ENCODE results near the gene CYB561A3.

The CYB561A3 gene

GRCh38 chr11:61329871-61330270 is 31.8 kb downstream of the CYB561A3 start:
- Histone ChIP-seq H3K4me1 (ENCODE audit: control insufficient read depth in 1 of 2, insufficient read depth in 2 of 2, low read length in 2 of 2) (peaks cover 28 to 31% of the 10 kb centered on the region in 2 donors), H3K36me3 (ENCODE audit: control insufficient read depth in 1 of 2, insufficient read depth in 2 of 2, low read length in 2 of 2) (peaks cover 32 to 50% of the 10 kb centered on the region in 2 donors)

GRCh38 chr11:61328351-61328750 is 33.3 kb downstream of the CYB561A3 start:
- peaks cover 15 to 19% of the 10 kb centered on the region in 2 donors for H3K4me1 ChIP-seq (ENCODE audit: control insufficient read depth in 1 of 2, insufficient read depth in 2 of 2, low read length in 2 of 2)
- H3K9ac ChIP-seq (ENCODE audit: low read depth in 1 of 2, low read length in 2 of 2) = no peak overlapping the region
- no peaks in the 10 kb centered on the region for H3K27me3 ChIP-seq (ENCODE audit: control insufficient read depth in 1 of 2, insufficient read depth in 2 of 2, low read length in 2 of 2)
- peaks cover 43 to 61% of the 10 kb centered on the region in 2 donors for H3K36me3 ChIP-seq (ENCODE audit: control insufficient read depth in 1 of 2, insufficient read depth in 2 of 2, low read length in 2 of 2)
- H3K9me3 ChIP-seq (ENCODE audit: control insufficient read depth in 1 of 2, low read length in 2 of 2) = no peaks in the 10 kb centered on the region
- H3K4me3 ChIP-seq (ENCODE audit: low read depth in 1 of 2, low read length in 2 of 2) = no peak overlapping the region
- no peak overlapping the region for H3K27ac ChIP-seq (ENCODE audit: low read depth, low read length)

More at GRCh38 chr11:61329871-61330270, 31.8 kb downstream of the CYB561A3 start:
- H3K27ac ChIP-seq (ENCODE audit: low read depth, low read length) = no peak overlapping the region
- no peak overlapping the region for H3K4me3 ChIP-seq (ENCODE audit: low read depth in 1 of 2, low read length in 2 of 2)
- H3K27me3 ChIP-seq (ENCODE audit: control insufficient read depth in 1 of 2, insufficient read depth in 2 of 2, low read length in 2 of 2) = no peaks in the 10 kb centered on the region
- H3K9me3 ChIP-seq (ENCODE audit: control insufficient read depth in 1 of 2, low read length in 2 of 2) = no peaks in the 10 kb centered on the region
- no peak overlapping the region for H3K9ac ChIP-seq (ENCODE audit: low read depth in 1 of 2, low read length in 2 of 2)

- Histone ChIP-seq H3K27me3 (ENCODE audit: control insufficient read depth in 1 of 2, insufficient read depth in 2 of 2, low read length in 2 of 2) (no peaks in the 10 kb centered on the region), H3K27ac (ENCODE audit: low read depth, low read length) (no peak overlapping the region), H3K4me3 (ENCODE audit: low read depth in 1 of 2, low read length in 2 of 2) (no peak overlapping the region), H3K4me1 (ENCODE audit: control insufficient read depth in 1 of 2, insufficient read depth in 2 of 2, low read length in 2 of 2) (peaks cover 15 to 17% of the 10 kb centered on the region in 2 donors), H3K9ac (ENCODE audit: low read depth in 1 of 2, low read length in 2 of 2) (no peak overlapping the region), H3K9me3 (ENCODE audit: control insufficient read depth in 1 of 2, low read length in 2 of 2) (no peaks in the 10 kb centered on the region), H3K36me3 (ENCODE audit: control insufficient read depth in 1 of 2, insufficient read depth in 2 of 2, low read length in 2 of 2) (peaks cover 48 to 68% of the 10 kb centered on the region in 2 donors)
Observed at GRCh38 chr11:61327669-61328071, 34.0 kb downstream of the CYB561A3 start.

- no peak overlapping the region for H3K27ac ChIP-seq (ENCODE audit: low read depth, low read length)
- H3K4me3 ChIP-seq (ENCODE audit: low read depth in 1 of 2, low read length in 2 of 2) = no peak overlapping the region
- peaks cover under 1% of the 10 kb centered on the region in 2 donors for H3K4me1 ChIP-seq (ENCODE audit: control insufficient read depth in 1 of 2, insufficient read depth in 2 of 2, low read length in 2 of 2)
- no peak overlapping the region for H3K9ac ChIP-seq (ENCODE audit: low read depth in 1 of 2, low read length in 2 of 2)
- no peaks in the 10 kb centered on the region for H3K9me3 ChIP-seq (ENCODE audit: control insufficient read depth in 1 of 2, low read length in 2 of 2)
- H3K36me3 ChIP-seq (ENCODE audit: control insufficient read depth in 1 of 2, insufficient read depth in 2 of 2, low read length in 2 of 2) = peaks cover 62 to 86% of the 10 kb centered on the region in 2 donors
- H3K27me3 ChIP-seq (ENCODE audit: control insufficient read depth in 1 of 2, insufficient read depth in 2 of 2, low read length in 2 of 2) = no peaks in the 10 kb centered on the region
Observed at GRCh38 chr11:61325649-61326414, 35.9 kb downstream of the CYB561A3 start.

- no peak overlapping the region for H3K9ac ChIP-seq (ENCODE audit: low read depth in 1 of 2, low read length in 2 of 2)
- peaks cover 62 to 88% of the 10 kb centered on the region in 2 donors for H3K36me3 ChIP-seq (ENCODE audit: control insufficient read depth in 1 of 2, insufficient read depth in 2 of 2, low read length in 2 of 2)
- no peaks in the 10 kb centered on the region for H3K4me1 ChIP-seq (ENCODE audit: control insufficient read depth in 1 of 2, insufficient read depth in 2 of 2, low read length in 2 of 2)
- no peaks in the 10 kb centered on the region for H3K27me3 ChIP-seq (ENCODE audit: control insufficient read depth in 1 of 2, insufficient read depth in 2 of 2, low read length in 2 of 2)
- no peak overlapping the region for H3K27ac ChIP-seq (ENCODE audit: low read depth, low read length)
- no peaks in the 10 kb centered on the region for H3K9me3 ChIP-seq (ENCODE audit: control insufficient read depth in 1 of 2, low read length in 2 of 2)
- no peak overlapping the region for H3K4me3 ChIP-seq (ENCODE audit: low read depth in 1 of 2, low read length in 2 of 2)
Observed at GRCh38 chr11:61315260-61315659, 46.4 kb downstream of the CYB561A3 start.

GRCh38 chr11:61310749-61311148 is 50.9 kb downstream of the CYB561A3 start:
- H3K27ac ChIP-seq (ENCODE audit: low read depth, low read length) = no peak overlapping the region
- no peaks in the 10 kb centered on the region for H3K27me3 ChIP-seq (ENCODE audit: control insufficient read depth in 1 of 2, insufficient read depth in 2 of 2, low read length in 2 of 2)
- H3K4me3 ChIP-seq (ENCODE audit: low read depth in 1 of 2, low read length in 2 of 2) = no peak overlapping the region
- no peaks in the 10 kb centered on the region for H3K4me1 ChIP-seq (ENCODE audit: control insufficient read depth in 1 of 2, insufficient read depth in 2 of 2, low read length in 2 of 2)
- H3K9me3 ChIP-seq (ENCODE audit: control insufficient read depth in 1 of 2, low read length in 2 of 2) = no peaks in the 10 kb centered on the region
- H3K36me3 ChIP-seq (ENCODE audit: control insufficient read depth in 1 of 2, insufficient read depth in 2 of 2, low read length in 2 of 2) = peaks cover 77 to 96% of the 10 kb centered on the region in 2 donors
- H3K9ac ChIP-seq (ENCODE audit: low read depth in 1 of 2, low read length in 2 of 2) = no peak overlapping the region

- Histone ChIP-seq H3K36me3 (ENCODE audit: control insufficient read depth in 1 of 2, insufficient read depth in 2 of 2, low read length in 2 of 2) (peaks cover 71 to 96% of the 10 kb centered on the region in 2 donors), H3K27ac (ENCODE audit: low read depth, low read length) (no peak overlapping the region), H3K4me1 (ENCODE audit: control insufficient read depth in 1 of 2, insufficient read depth in 2 of 2, low read length in 2 of 2) (no peaks in the 10 kb centered on the region), H3K9ac (ENCODE audit: low read depth in 1 of 2, low read length in 2 of 2) (no peak overlapping the region), H3K27me3 (ENCODE audit: control insufficient read depth in 1 of 2, insufficient read depth in 2 of 2, low read length in 2 of 2) (no peaks in the 10 kb centered on the region), H3K4me3 (ENCODE audit: low read depth in 1 of 2, low read length in 2 of 2) (no peak overlapping the region), H3K9me3 (ENCODE audit: control insufficient read depth in 1 of 2, low read length in 2 of 2) (no peaks in the 10 kb centered on the region)
Observed at GRCh38 chr11:61309739-61310138, 51.9 kb downstream of the CYB561A3 start.

GRCh38 chr11:61309141-61309540 is 52.5 kb downstream of the CYB561A3 start:
- Histone ChIP-seq H3K4me1 (ENCODE audit: control insufficient read depth in 1 of 2, insufficient read depth in 2 of 2, low read length in 2 of 2) (no peaks in the 10 kb centered on the region), H3K36me3 (ENCODE audit: control insufficient read depth in 1 of 2, insufficient read depth in 2 of 2, low read length in 2 of 2) (peaks cover 67 to 95% of the 10 kb centered on the region in 2 donors), H3K4me3 (ENCODE audit: low read depth in 1 of 2, low read length in 2 of 2) (no peak overlapping the region), H3K27me3 (ENCODE audit: control insufficient read depth in 1 of 2, insufficient read depth in 2 of 2, low read length in 2 of 2) (no peaks in the 10 kb centered on the region), H3K9me3 (ENCODE audit: control insufficient read depth in 1 of 2, low read length in 2 of 2) (no peaks in the 10 kb centered on the region), H3K9ac (ENCODE audit: low read depth in 1 of 2, low read length in 2 of 2) (no peak overlapping the region), H3K27ac (ENCODE audit: low read depth, low read length) (no peak overlapping the region)

GRCh38 chr11:61307354-61307753 is 54.3 kb downstream of the CYB561A3 start:
- Histone ChIP-seq H3K4me1 (ENCODE audit: control insufficient read depth in 1 of 2, insufficient read depth in 2 of 2, low read length in 2 of 2) (no peaks in the 10 kb centered on the region), H3K9me3 (ENCODE audit: control insufficient read depth in 1 of 2, low read length in 2 of 2) (no peaks in the 10 kb centered on the region), H3K36me3 (ENCODE audit: control insufficient read depth in 1 of 2, insufficient read depth in 2 of 2, low read length in 2 of 2) (peaks cover 62 to 98% of the 10 kb centered on the region in 2 donors), H3K27ac (ENCODE audit: low read depth, low read length) (no peak overlapping the region), H3K4me3 (ENCODE audit: low read depth in 1 of 2, low read length in 2 of 2) (no peak overlapping the region), H3K27me3 (ENCODE audit: control insufficient read depth in 1 of 2, insufficient read depth in 2 of 2, low read length in 2 of 2) (no peaks in the 10 kb centered on the region), H3K9ac (ENCODE audit: low read depth in 1 of 2, low read length in 2 of 2) (no peak overlapping the region)

GRCh38 chr11:61306221-61306620 is 55.5 kb downstream of the CYB561A3 start:
- Histone ChIP-seq H3K27ac (ENCODE audit: low read depth, low read length) (no peak overlapping the region), H3K36me3 (ENCODE audit: control insufficient read depth in 1 of 2, insufficient read depth in 2 of 2, low read length in 2 of 2) (peaks cover 64 to 98% of the 10 kb centered on the region in 2 donors), H3K4me1 (ENCODE audit: control insufficient read depth in 1 of 2, insufficient read depth in 2 of 2, low read length in 2 of 2) (no peaks in the 10 kb centered on the region), H3K9me3 (ENCODE audit: control insufficient read depth in 1 of 2, low read length in 2 of 2) (no peaks in the 10 kb centered on the region), H3K4me3 (ENCODE audit: low read depth in 1 of 2, low read length in 2 of 2) (no peak overlapping the region), H3K27me3 (ENCODE audit: control insufficient read depth in 1 of 2, insufficient read depth in 2 of 2, low read length in 2 of 2) (no peaks in the 10 kb centered on the region), H3K9ac (ENCODE audit: low read depth in 1 of 2, low read length in 2 of 2) (no peak overlapping the region)
